HG03439 (cell line): ENCODE data around the gene CPLX3.

Source experiments
- ATAC-seq: cut with Tn5 transposase; IDR thresholded peaks from one replicate; pipeline ENCODE4 v1.9.1; 2021; ENCODE audit warnings: mild to moderate bottlenecking, moderate library complexity; ENCODE audit not compliant: unreplicated experiment

CPLX3 gene

DNA sequence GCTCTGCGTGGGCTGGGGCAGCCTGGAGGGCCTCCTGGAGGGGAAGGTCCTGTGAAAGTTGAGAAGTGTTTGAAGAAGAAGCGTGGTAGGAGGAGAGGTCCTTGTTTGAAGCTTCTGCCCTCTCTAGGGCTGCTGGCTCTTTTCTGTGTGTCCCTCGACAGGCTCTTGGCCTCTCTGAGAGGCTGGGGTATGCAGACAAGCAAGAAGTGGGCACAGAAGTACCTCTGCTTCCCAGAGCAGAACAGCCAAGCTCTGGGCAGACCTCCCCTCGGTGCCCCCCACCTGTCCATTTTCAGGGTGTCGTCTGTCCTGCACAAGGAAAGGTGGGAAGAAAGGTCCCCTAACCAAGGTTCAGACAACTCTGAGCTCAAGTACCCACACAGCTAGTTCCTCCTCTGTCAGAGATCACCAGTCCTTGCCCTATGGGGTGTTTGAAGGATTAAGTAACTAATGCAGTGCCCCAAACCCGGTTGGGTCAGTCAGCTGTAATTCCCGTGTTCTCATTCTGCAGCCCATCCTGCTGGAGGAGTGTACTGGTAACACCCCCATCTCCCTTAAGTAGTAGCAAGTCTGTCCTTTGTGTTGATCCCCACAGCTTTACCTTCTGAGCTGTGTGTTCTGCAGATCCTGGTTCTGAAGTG, 38.3 kb upstream of the CPLX3 start:
- ATAC-seq: no peak

GRCh38 chr15:74788683-74789151, 37.7 kb upstream of the CPLX3 start:
- no peak for ATAC-seq

DNA sequence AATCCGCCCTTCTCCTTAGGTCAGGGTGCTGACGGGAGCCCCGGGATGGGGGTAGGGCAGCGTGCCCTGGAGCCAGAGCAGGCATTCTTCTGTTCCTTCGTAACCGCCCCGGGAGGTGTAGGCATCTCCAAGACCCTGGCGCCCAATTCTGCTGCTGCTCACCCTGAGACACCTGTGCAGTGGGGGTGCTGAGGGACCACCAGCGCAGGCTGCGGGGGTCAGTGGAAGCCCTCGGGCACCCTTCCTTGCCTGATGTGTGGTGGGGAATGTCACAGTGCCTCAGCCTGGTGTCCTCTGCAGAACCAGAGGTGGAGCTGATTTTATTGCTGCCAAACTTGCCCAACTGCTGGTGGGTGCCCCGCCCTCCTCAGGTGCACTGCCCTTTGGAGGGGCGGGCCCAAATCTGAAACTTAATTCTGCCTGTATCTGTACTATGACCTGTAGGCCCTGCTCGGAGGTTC, 37.2 kb upstream of the CPLX3 start:
- ATAC-seq: no peak

DNA sequence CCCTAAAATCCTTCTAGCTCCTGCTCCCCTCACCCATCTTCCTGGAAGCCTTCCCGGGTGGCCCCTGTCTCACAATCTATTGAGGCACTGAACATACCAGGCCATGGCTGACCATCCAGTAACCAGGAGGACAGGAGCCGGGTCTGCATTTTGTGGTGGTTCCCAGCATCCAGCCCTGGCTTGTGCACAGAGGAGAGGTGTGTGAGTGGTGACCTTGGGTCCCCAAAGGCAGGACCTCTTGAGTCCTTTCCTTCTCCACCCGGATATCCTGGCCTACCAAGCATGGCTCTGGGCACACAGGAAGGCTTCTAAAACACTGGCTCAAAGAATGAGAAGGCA, 36.7 kb upstream of the CPLX3 start:
- no peak for ATAC-seq

GRCh38 chr15:74790080-74790916, 36.1 kb upstream of the CPLX3 start:
- no peak for ATAC-seq

DNA sequence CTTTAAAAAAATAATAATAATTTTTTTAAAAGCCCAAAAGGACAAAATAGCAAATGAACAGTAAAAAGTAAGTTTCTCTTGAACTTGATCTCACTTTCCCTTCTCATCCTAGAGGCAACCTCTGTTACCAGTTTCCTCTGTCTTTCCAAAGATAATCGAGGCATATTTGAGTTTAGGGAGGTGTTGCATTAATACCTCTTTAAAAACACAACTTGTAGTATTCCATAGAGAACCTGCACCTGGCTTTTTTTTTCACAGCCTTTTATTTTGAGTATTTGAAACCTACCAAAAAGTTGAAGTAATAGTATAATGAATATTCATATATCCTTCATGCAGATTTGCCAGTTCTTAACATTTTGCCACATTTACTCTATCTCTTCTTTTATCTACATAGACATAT, 35.4 kb upstream of the CPLX3 start:
- no peak for ATAC-seq

DNA sequence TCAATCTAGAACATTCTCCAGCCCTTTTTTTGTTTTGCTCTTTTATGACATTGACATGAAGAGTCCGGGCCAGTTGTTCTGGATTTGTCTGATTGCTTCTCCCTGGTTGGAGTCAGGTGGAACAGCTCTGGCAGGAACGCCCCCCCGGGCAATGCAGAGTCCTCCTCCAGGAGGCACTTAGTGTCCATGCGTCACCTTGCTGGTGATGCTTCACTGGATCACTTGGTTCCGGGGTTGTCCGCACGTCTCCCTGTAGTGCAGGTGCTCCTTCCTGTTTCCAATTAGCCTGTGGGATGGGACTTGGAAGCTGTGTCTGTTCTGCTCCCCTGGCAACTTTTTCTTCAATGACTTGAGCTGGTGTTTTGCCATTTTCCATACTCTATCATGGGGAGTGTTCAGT, 34.8 kb upstream of the CPLX3 start:
- no peak for ATAC-seq

- ATAC-seq: no peak
Observed at GRCh38 chr15:74792227-74793016, 34.0 kb upstream of the CPLX3 start.

DNA sequence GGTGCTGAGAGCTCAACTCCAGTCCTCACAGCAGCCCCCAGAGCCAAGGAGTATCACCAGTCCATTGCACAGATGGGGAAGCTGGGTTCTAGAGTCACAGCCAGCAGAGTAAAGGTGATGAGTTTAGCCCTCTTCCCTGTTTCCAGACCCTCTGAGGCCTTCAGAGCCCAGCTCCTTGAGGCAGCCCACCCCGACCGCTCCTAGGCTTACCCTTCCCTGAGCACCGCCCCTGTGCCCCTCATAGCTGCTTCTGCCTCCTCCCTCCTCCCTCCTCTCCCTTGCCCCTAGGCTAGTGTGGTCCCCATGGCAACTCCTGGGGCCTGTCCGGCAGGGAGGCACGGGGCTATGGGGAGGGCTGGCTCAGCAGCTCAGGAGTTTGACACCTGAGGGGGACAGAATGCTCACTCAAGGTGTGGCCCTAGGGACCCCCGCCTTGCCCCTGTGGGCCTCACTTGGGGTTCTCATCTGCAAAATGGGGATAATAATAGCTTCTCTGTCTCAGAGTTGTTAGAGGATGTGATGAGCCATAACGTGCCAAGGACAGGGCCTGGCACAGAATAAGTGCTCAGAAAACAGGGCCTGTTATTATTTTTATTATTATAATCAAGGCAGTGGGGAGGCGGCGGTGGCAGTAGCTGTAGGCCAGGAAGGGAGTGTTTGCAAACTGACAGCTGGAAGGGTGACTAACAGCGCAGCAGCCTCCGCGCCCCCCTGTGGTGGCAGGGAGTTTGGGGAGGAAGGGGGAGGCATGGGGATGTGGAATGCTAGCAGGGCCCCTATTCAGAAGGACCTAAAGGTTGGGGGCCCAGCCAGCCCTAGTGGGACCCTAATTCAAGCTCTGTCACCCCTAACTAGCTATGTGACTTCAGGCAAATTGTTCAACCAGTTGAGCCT, 33.0 kb upstream of the CPLX3 start:
- ATAC-seq: no peak

GRCh38 chr15:74794248-74794969, 32.0 kb upstream of the CPLX3 start:
- no peak for ATAC-seq

DNA sequence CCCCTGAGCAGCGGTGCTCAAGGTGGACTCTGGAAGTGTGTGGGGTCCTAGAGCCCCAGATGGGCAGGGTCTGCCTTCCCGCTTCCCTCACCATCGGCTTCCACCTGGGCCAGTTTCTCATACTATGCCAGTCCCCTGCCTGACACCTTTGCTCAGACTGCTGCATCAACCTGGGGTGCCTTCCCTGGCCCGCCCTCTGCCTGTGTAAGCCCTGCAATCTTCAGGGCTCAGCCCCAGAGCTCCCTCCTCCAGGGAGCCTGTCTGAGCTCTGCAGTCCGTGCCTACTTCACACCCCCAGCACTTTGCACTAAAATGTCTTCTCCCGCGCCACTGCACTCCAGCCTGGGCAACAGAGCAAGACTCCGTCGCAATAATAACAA, 31.5 kb upstream of the CPLX3 start:
- no peak for ATAC-seq

- no peak for ATAC-seq
Observed at GRCh38 chr15:74795966-74796625, 30.3 kb upstream of the CPLX3 start.

DNA sequence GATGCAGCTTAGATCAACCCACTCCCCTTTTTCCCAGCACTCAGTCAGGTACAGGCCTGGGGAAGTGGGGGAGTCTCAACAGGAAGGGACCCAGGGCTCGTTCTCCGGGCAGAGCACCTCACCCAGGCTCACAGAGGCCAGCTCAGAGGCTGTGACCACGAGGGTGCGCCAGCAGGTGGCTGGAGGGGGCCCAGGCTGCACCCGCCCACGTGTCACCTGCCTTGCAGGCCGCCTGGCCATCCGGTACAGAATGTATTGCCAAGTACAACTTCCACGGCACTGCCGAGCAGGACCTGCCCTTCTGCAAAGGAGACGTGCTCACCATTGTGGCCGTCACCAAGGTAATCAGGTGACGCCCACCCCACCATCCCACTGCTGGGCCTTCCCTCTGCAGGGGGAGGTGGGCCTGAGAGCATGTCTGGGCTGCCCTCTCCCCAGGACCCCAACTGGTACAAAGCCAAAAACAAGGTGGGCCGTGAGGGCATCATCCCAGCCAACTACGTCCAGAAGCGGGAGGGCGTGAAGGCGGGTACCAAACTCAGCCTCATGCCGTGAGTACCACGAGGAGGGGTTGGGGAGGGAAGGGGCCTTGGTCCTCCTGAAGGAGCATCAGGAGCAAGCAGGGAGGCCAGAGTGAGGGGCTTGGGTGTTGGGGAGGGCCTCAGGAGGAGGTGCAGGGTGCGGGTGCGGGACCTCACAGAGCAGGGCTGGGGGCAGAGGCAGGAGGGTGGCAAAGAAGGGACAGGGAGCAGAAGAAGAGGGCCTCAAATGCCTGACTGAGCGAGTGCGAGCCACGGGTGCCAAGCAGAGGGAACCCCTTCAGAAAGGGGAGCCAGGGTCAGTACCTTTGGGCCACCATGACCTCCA, 27.8 kb upstream of the CPLX3 start:
- peak; percentile 33 for ATAC-seq

DNA sequence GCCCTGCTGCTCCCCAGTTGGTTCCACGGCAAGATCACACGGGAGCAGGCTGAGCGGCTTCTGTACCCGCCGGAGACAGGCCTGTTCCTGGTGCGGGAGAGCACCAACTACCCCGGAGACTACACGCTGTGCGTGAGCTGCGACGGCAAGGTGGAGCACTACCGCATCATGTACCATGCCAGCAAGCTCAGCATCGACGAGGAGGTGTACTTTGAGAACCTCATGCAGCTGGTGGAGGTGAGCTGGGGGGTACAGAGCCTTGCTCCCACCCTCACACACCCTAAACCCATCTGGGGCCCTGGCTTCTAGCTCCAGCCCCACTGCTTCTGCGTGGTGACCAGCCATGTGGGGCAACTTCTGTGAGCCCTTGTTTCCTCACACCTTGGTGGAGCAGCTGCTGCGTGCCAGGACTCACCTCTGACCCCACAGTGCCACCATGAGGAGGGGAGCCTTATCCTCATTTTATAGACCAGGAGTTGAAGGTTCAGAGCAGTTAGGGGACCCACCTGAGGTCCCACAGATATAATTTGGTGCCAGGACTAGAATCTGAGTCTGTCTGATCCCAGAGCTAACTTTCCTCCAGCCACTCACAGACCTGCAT, 27.1 kb upstream of the CPLX3 start:
- no peak for ATAC-seq

- ATAC-seq: peak; percentile 66
Observed at GRCh38 chr15:74799856-74800558, 26.4 kb upstream of the CPLX3 start.

DNA sequence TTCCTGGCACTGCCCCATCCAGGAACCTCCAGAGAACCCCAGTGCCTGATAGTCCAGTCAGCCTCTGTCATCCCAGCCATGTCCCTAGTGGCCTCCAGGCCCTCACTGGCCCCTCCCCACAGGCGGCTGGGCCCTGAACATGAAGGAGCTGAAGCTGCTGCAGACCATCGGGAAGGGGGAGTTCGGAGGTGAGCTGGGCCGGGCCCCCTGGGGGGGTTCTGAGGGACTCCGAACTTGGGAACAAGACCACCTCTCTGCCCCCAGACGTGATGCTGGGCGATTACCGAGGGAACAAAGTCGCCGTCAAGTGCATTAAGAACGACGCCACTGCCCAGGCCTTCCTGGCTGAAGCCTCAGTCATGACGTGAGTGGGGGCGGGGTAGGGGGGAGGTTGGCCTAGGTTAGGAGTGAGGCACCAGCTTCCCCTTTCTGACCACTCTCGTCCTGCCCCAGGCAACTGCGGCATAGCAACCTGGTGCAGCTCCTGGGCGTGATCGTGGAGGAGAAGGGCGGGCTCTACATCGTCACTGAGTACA, 25.8 kb upstream of the CPLX3 start:
- ATAC-seq: no peak

DNA sequence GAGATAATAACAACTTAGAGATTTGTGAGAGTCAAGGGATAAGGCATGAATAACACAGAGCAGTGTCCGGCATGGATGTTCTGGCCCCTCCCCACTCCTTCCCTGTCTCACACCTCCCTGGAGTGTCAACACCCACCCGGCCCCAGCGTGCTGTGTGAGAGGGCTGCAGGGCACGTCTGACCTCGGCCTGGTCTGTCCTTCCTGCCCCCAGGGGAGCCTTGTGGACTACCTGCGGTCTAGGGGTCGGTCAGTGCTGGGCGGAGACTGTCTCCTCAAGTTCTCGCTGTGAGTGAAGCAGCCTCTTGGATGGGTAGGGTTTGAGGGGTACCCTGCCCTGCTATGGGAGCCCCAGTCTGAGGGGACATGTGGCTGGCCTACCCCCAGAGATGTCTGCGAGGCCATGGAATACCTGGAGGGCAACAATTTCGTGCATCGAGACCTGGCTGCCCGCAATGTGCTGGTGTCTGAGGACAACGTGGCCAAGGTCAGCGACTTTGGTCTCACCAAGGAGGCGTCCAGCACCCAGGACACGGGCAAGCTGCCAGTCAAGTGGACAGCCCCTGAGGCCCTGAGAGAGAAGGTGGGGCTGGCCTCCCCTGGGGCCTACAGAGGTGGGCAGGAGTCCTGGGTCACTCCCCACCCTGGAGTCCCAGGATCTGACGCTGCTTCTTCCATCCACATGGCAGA, 25.0 kb upstream of the CPLX3 start:
- ATAC-seq: no peak
